SK-N-SH (cell line): Measurements from ENCODE around the gene NFATC3.

Experiments used
- CHD2 ChIP-seq: fragments of 150-350 bp; IDR thresholded peaks from 2 replicates; pipeline ENCODE4 v1.6.1; 2018; ENCODE audit warnings: low read length; ENCODE audit not compliant: partially characterized antibody
- EZH2phosphoT487 ChIP-seq: fragments of 200-600 bp; sonication (generic); IDR thresholded peaks from 2 replicates; pipeline ENCODE4 v1.6.1; 2017; ENCODE audit warnings: low read depth, mixed run types, mild to moderate bottlenecking, antibody characterized with exemption, moderate library complexity, borderline replicate concordance
- FOXJ3 ChIP-seq: sonication (generic); formaldehyde crosslinking; IDR thresholded peaks from 2 replicates; pipeline ENCODE4 v1.5.1; 2020; ENCODE audit warnings: mild to moderate bottlenecking, missing genetic modification reagents
- GABPA ChIP-seq: IDR thresholded peaks from 2 replicates; pipeline ENCODE4 v1.4.0; 2012; ENCODE audit warnings: low read depth, mild to moderate bottlenecking
- POLR2AphosphoS5 ChIP-seq: IDR thresholded peaks from 2 replicates; pipeline ENCODE4 v1.6.1; 2012; ENCODE audit warnings: low read depth, low read length
- RAD21 ChIP-seq: IDR thresholded peaks from 2 replicates; pipeline ENCODE4 v1.6.1; 2012; ENCODE audit warnings: mild to moderate bottlenecking, low read length
- RCOR1 ChIP-seq: fragments of 150-350 bp; IDR thresholded peaks from 2 replicates; pipeline ENCODE4 v1.6.1; 2017; ENCODE audit warnings: antibody characterized with exemption, low read length
- RFX5 ChIP-seq: IDR thresholded peaks from 2 replicates; pipeline ENCODE4 v1.6.1; 2012; ENCODE audit warnings: mild to moderate bottlenecking, improper control_type of control experiment, low read length
- SIN3A ChIP-seq: IDR thresholded peaks from 2 replicates; pipeline ENCODE4 v1.6.1; 2012; ENCODE audit warnings: low read depth, mild to moderate bottlenecking, low read length, moderate library complexity, borderline replicate concordance
- SMC3 ChIP-seq: IDR thresholded peaks from 2 replicates; pipeline ENCODE4 v1.6.1; 2012; ENCODE audit warnings: low read depth, low read length, improper control_type of control experiment
- TAF1 ChIP-seq: IDR thresholded peaks from 2 replicates; pipeline ENCODE4 v1.6.1; 2012; ENCODE audit warnings: low read depth, mild to moderate bottlenecking, low read length, moderate library complexity, borderline replicate concordance
- YY1 ChIP-seq: IDR thresholded peaks from 2 replicates; pipeline ENCODE4 v1.4.0; 2012; ENCODE audit warnings: low read depth, mild to moderate bottlenecking
- TF ChIP-seq, protein P1 (sequence below): fragments of 200-600 bp; sonication (generic); IDR thresholded peaks from 2 replicates; pipeline ENCODE4 v1.6.1; 2017; ENCODE audit warnings: antibody characterized with exemption, mild to moderate bottlenecking, moderate library complexity
- TF ChIP-seq, protein P2 (sequence below): IDR thresholded peaks from 2 replicates; pipeline ENCODE4 v1.6.1; 2012; ENCODE audit warnings: mild to moderate bottlenecking, low read depth, low read length, moderate library complexity

DNA sequence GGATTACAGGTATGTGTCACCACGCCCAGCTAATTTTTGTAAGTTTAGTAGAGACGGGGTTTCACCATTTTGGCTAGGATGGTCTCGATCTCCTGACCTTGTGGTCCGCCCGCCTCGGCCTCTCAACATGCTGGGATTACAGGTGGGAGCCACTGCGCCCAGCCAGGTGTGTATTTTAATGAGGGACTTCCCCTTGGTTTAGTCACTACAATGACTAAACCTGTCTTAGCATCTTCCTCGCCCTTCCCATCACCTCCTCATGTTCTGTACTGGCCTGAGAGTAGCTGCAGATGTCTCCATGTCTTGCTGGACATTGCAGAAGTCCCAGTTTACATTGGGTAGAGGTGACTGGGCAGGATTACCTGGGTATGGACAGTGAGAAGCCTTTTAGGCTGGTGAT is 188.7 kb downstream of the NFATC3 start:
- TF ChIP-seq, protein P1, sequence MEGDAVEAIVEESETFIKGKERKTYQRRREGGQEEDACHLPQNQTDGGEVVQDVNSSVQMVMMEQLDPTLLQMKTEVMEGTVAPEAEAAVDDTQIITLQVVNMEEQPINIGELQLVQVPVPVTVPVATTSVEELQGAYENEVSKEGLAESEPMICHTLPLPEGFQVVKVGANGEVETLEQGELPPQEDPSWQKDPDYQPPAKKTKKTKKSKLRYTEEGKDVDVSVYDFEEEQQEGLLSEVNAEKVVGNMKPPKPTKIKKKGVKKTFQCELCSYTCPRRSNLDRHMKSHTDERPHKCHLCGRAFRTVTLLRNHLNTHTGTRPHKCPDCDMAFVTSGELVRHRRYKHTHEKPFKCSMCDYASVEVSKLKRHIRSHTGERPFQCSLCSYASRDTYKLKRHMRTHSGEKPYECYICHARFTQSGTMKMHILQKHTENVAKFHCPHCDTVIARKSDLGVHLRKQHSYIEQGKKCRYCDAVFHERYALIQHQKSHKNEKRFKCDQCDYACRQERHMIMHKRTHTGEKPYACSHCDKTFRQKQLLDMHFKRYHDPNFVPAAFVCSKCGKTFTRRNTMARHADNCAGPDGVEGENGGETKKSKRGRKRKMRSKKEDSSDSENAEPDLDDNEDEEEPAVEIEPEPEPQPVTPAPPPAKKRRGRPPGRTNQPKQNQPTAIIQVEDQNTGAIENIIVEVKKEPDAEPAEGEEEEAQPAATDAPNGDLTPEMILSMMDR: no peak
- TF ChIP-seq TAF1: no peak
- TF ChIP-seq RFX5: no peak
- TF ChIP-seq RCOR1: no peak
- TF ChIP-seq EZH2phosphoT487: no peak
- TF ChIP-seq YY1: no peak
- TF ChIP-seq, protein P2, sequence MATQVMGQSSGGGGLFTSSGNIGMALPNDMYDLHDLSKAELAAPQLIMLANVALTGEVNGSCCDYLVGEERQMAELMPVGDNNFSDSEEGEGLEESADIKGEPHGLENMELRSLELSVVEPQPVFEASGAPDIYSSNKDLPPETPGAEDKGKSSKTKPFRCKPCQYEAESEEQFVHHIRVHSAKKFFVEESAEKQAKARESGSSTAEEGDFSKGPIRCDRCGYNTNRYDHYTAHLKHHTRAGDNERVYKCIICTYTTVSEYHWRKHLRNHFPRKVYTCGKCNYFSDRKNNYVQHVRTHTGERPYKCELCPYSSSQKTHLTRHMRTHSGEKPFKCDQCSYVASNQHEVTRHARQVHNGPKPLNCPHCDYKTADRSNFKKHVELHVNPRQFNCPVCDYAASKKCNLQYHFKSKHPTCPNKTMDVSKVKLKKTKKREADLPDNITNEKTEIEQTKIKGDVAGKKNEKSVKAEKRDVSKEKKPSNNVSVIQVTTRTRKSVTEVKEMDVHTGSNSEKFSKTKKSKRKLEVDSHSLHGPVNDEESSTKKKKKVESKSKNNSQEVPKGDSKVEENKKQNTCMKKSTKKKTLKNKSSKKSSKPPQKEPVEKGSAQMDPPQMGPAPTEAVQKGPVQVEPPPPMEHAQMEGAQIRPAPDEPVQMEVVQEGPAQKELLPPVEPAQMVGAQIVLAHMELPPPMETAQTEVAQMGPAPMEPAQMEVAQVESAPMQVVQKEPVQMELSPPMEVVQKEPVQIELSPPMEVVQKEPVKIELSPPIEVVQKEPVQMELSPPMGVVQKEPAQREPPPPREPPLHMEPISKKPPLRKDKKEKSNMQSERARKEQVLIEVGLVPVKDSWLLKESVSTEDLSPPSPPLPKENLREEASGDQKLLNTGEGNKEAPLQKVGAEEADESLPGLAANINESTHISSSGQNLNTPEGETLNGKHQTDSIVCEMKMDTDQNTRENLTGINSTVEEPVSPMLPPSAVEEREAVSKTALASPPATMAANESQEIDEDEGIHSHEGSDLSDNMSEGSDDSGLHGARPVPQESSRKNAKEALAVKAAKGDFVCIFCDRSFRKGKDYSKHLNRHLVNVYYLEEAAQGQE: no peak
- TF ChIP-seq POLR2AphosphoS5: no peak
- TF ChIP-seq GABPA: no peak
- TF ChIP-seq SMC3: no peak
- no peak for TF ChIP-seq SIN3A
- TF ChIP-seq FOXJ3 (CRISPR knock-in tag): no peak
- TF ChIP-seq RAD21: no peak
- TF ChIP-seq CHD2: no peak
